ENCODE data around the gene TLX3. TPM values are rescaled to one million over a fixed set of nuclear protein-coding genes. Genes with fewer than 3 reads are reported as not detected.

The TLX3 gene
- total and polyA plus RNA-seq, 2 donors (not counting 1 experiment from before 2014, with no cell fraction given): not detected

- peaks cover 72% of the 10 kb centered on the region for H3K27me3 ChIP-seq (ENCODE audit: control insufficient read depth, insufficient read depth, low read length)
- DNase-seq (ENCODE audit: low read depth in 2 of 2): peak; percentile 14 to 23
- H3K4me2 ChIP-seq (ENCODE audit: extremely low read depth, insufficient read depth, low read length): peak overlapping the region; percentile 0
- H3K79me2 ChIP-seq (ENCODE audit: control insufficient read depth, insufficient read depth, low read length): no peaks in the 10 kb centered on the region
- H3K27ac ChIP-seq (ENCODE audit: insufficient read depth, low read length): no peak overlapping the region
- H4K20me1 ChIP-seq (ENCODE audit: control insufficient read depth, extremely low read depth, insufficient read depth, low read length): no peaks in the 10 kb centered on the region
- H3K9me3 ChIP-seq (ENCODE audit: control insufficient read depth, insufficient read depth, low read depth, low read length): no peaks in the 10 kb centered on the region
- no peaks in the 10 kb centered on the region for H3K36me3 ChIP-seq (ENCODE audit: control insufficient read depth, insufficient read depth, low read length)
- TF ChIP-seq, protein P1, sequence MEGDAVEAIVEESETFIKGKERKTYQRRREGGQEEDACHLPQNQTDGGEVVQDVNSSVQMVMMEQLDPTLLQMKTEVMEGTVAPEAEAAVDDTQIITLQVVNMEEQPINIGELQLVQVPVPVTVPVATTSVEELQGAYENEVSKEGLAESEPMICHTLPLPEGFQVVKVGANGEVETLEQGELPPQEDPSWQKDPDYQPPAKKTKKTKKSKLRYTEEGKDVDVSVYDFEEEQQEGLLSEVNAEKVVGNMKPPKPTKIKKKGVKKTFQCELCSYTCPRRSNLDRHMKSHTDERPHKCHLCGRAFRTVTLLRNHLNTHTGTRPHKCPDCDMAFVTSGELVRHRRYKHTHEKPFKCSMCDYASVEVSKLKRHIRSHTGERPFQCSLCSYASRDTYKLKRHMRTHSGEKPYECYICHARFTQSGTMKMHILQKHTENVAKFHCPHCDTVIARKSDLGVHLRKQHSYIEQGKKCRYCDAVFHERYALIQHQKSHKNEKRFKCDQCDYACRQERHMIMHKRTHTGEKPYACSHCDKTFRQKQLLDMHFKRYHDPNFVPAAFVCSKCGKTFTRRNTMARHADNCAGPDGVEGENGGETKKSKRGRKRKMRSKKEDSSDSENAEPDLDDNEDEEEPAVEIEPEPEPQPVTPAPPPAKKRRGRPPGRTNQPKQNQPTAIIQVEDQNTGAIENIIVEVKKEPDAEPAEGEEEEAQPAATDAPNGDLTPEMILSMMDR (conservative IDR thresholded peaks at IDR 0.05 in 1 of 2, IDR thresholded peaks at IDR 0.05 in 1 of 2; ENCODE audit: low read depth in 1 of 2, low read length in 2 of 2): no peak
- TF ChIP-seq EZH2 (IDR thresholded peaks at IDR 0.05; ENCODE audit: low read length, missing control alignments): peak; percentile 90
- no peak overlapping the region for H3K9ac ChIP-seq (ENCODE audit: insufficient read depth, low read length)
- H3K4me1 ChIP-seq (ENCODE audit: control insufficient read depth, extremely low read depth, insufficient read depth, low read length): no peaks in the 10 kb centered on the region
- H2AFZ ChIP-seq (ENCODE audit: low read length): no peak overlapping the region
- H3K4me3 ChIP-seq (replicated peaks in 1 of 4; ENCODE audit: control extremely low read depth in 1 of 4, insufficient read depth in 1 of 4, low read depth in 3 of 4, low read length in 4 of 4): no peak overlapping the region
These were observed 7.4 kb downstream of the TLX3 start for GRCh38 chr5:171316258-171317121.

DNA sequence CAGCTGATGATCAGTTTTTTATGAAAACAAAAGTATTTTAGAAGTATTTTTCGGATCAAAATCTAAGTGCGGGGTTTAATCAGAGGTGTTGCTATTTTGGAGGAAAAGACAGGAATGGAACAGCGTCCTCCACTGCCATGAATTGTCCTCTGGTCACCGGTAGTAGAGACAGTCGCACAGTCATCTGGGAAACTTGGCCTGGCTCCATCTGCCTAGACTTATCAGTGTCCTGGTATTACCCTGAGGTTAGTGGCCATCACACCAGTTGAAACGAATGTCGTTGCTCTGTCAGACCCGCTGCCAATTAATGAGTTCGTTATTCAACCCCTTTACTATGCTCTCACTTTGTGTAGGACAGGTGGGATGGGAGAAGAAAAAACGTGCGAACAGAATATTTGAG lies 8.2 kb downstream of the TLX3 start:
- H3K9me3 ChIP-seq (ENCODE audit: control insufficient read depth, insufficient read depth, low read depth, low read length): no peaks in the 10 kb centered on the region
- H3K4me1 ChIP-seq (ENCODE audit: control insufficient read depth, extremely low read depth, insufficient read depth, low read length): no peaks in the 10 kb centered on the region
- H2AFZ ChIP-seq (ENCODE audit: low read length): no peak overlapping the region
- H3K4me2 ChIP-seq (ENCODE audit: extremely low read depth, insufficient read depth, low read length): no peak overlapping the region
- H3K79me2 ChIP-seq (ENCODE audit: control insufficient read depth, insufficient read depth, low read length): no peaks in the 10 kb centered on the region
- no peaks in the 10 kb centered on the region for H3K36me3 ChIP-seq (ENCODE audit: control insufficient read depth, insufficient read depth, low read length)
- H3K4me3 ChIP-seq (replicated peaks in 1 of 4; ENCODE audit: control extremely low read depth in 1 of 4, insufficient read depth in 1 of 4, low read depth in 3 of 4, low read length in 4 of 4): no peak overlapping the region
- H3K27me3 ChIP-seq (ENCODE audit: control insufficient read depth, insufficient read depth, low read length): peaks cover 68% of the 10 kb centered on the region
- DNase-seq (ENCODE audit: low read depth in 2 of 2): no peak
- TF ChIP-seq, protein P1 (conservative IDR thresholded peaks at IDR 0.05 in 1 of 2, IDR thresholded peaks at IDR 0.05 in 1 of 2; ENCODE audit: low read depth in 1 of 2, low read length in 2 of 2): no peak
- peak; percentile 5 for TF ChIP-seq EZH2 (IDR thresholded peaks at IDR 0.05; ENCODE audit: low read length, missing control alignments)
- no peaks in the 10 kb centered on the region for H4K20me1 ChIP-seq (ENCODE audit: control insufficient read depth, extremely low read depth, insufficient read depth, low read length)
- no peak overlapping the region for H3K27ac ChIP-seq (ENCODE audit: insufficient read depth, low read length)
- no peak overlapping the region for H3K9ac ChIP-seq (ENCODE audit: insufficient read depth, low read length)

GRCh38 chr5:171318026-171318425 lies 9.0 kb downstream of the TLX3 start:
- H3K27ac ChIP-seq (ENCODE audit: insufficient read depth, low read length): no peak overlapping the region
- no peaks in the 10 kb centered on the region for H3K4me1 ChIP-seq (ENCODE audit: control insufficient read depth, extremely low read depth, insufficient read depth, low read length)
- no peak for TF ChIP-seq EZH2 (IDR thresholded peaks at IDR 0.05; ENCODE audit: low read length, missing control alignments)
- TF ChIP-seq, protein P1 (conservative IDR thresholded peaks at IDR 0.05 in 1 of 2, IDR thresholded peaks at IDR 0.05 in 1 of 2; ENCODE audit: low read depth in 1 of 2, low read length in 2 of 2): no peak
- H3K9ac ChIP-seq (ENCODE audit: insufficient read depth, low read length): no peak overlapping the region
- no peaks in the 10 kb centered on the region for H3K79me2 ChIP-seq (ENCODE audit: control insufficient read depth, insufficient read depth, low read length)
- H3K27me3 ChIP-seq (ENCODE audit: control insufficient read depth, insufficient read depth, low read length): peaks cover 61% of the 10 kb centered on the region
- H3K4me3 ChIP-seq (replicated peaks in 1 of 4; ENCODE audit: control extremely low read depth in 1 of 4, insufficient read depth in 1 of 4, low read depth in 3 of 4, low read length in 4 of 4): no peak overlapping the region
- no peaks in the 10 kb centered on the region for H3K9me3 ChIP-seq (ENCODE audit: control insufficient read depth, insufficient read depth, low read depth, low read length)
- H3K4me2 ChIP-seq (ENCODE audit: extremely low read depth, insufficient read depth, low read length): no peak overlapping the region
- no peak for DNase-seq (ENCODE audit: low read depth in 2 of 2)
- H3K36me3 ChIP-seq (ENCODE audit: control insufficient read depth, insufficient read depth, low read length): no peaks in the 10 kb centered on the region
- no peaks in the 10 kb centered on the region for H4K20me1 ChIP-seq (ENCODE audit: control insufficient read depth, extremely low read depth, insufficient read depth, low read length)
- no peak overlapping the region for H2AFZ ChIP-seq (ENCODE audit: low read length)

All from fibroblast of lung (primary cell).